Smooth muscle cell (in vitro differentiated cells): ENCODE data around the gene ZBED4. TPM values are rescaled to one million over a fixed set of nuclear protein-coding genes. Genes with fewer than 3 reads are reported as not detected.
"Not testable (repeated sequence)": the region's sequence is repeated elsewhere in the genome, so short reads cannot be mapped to it uniquely, and the experiment has no call there.

Experiments
- DNase-seq: peaks from one replicate; lab custom pipeline; 2025; ENCODE audit not compliant: unreplicated experiment; lab: John Stamatoyannopoulos, UW
- H2AFZ ChIP-seq: fragments of 200-600 bp; sonication (generic); 2 replicates; pipeline ENCODE4 v1.6.0; 2016; ENCODE audit warnings: antibody characterized with exemption, low read depth, mild to moderate bottlenecking
- H3F3A ChIP-seq: fragments of 200-600 bp; sonication (generic); 2 replicates; pipeline ENCODE4 v1.6.0; 2017; ENCODE audit warnings: antibody characterized with exemption, low read depth
- H3K27ac ChIP-seq: fragments of 200-600 bp; sonication (generic); 2 replicates; pipeline ENCODE4 v1.5.1; 2016; ENCODE audit warnings: low read depth, mild to moderate bottlenecking
- H3K27me3 ChIP-seq: fragments of 200-600 bp; sonication (generic); 2 replicates; pipeline ENCODE4 v1.6.1; 2016; ENCODE audit warnings: low read depth, mild to moderate bottlenecking
- H3K36me3 ChIP-seq: fragments of 200-600 bp; sonication (generic); 2 replicates; pipeline ENCODE4 v1.5.1; 2016; ENCODE audit warnings: low read depth
- H3K4me1 ChIP-seq: fragments of 200-600 bp; sonication (generic); 2 replicates; pipeline ENCODE4 v1.5.1; 2016; ENCODE audit warnings: low read depth
- H3K4me2 ChIP-seq: fragments of 200-600 bp; sonication (generic); 2 replicates; pipeline ENCODE4 v1.6.0; 2016; ENCODE audit warnings: mild to moderate bottlenecking
- H3K4me3 ChIP-seq: fragments of 200-600 bp; sonication (generic); 2 replicates; pipeline ENCODE4 v1.5.1; 2016; ENCODE audit warnings: mild to moderate bottlenecking
- H3K79me2 ChIP-seq: fragments of 200-600 bp; sonication (generic); 2 replicates; pipeline ENCODE4 v1.6.0; 2016; ENCODE audit warnings: low read depth, mild to moderate bottlenecking
- H3K9ac ChIP-seq: fragments of 200-600 bp; sonication (generic); 2 replicates; pipeline ENCODE4 v1.6.0; 2016; ENCODE audit warnings: low read depth
- H3K9me3 ChIP-seq: fragments of 200-600 bp; sonication (generic); replicated peaks from 2 replicates; pipeline ENCODE4 v1.5.1; 2016; ENCODE audit warnings: low read depth
- H4K20me1 ChIP-seq: fragments of 200-600 bp; sonication (generic); 2 replicates; pipeline ENCODE4 v1.6.0; 2016; ENCODE audit warnings: low read depth
- WGBS: methylation state at CpG from one replicate; pipeline ENCODE4 v1.1.7; 2016; ENCODE audit warnings: low lambda C conversion rate; 5-methylcytosine and 5-hydroxymethylcytosine counted together
- polyA plus RNA-seq: library from polyadenylated mRNA; unstranded; fragments of >200 nt; fragmentation: Nextera tagmentation; extraction: Ambion mirVana; gene quantifications from 2 replicates; pipeline ENCODE4 v1.2.1, GENCODE V29; 2016
- total RNA-seq: library from RNA; depleted of rRNA; stranded (reverse); fragments of >200 nt; gene quantifications from 2 replicates; pipeline ENCODE4 v1.2.3, GENCODE V29; 2014
- TF ChIP-seq, protein P1 (sequence below): fragments of 200-600 bp; sonication (generic); IDR thresholded peaks from 2 replicates; pipeline ENCODE4 v1.5.1; 2017; ENCODE audit warnings: borderline replicate concordance, mild to moderate bottlenecking, antibody characterized with exemption; ENCODE audit not compliant: insufficient read depth, poor library complexity, severe bottlenecking

Gene ZBED4
- total and polyA plus RNA-seq, 2 experiments from 2014 or later, result 12.1 to 16.6 TPM

DNA sequence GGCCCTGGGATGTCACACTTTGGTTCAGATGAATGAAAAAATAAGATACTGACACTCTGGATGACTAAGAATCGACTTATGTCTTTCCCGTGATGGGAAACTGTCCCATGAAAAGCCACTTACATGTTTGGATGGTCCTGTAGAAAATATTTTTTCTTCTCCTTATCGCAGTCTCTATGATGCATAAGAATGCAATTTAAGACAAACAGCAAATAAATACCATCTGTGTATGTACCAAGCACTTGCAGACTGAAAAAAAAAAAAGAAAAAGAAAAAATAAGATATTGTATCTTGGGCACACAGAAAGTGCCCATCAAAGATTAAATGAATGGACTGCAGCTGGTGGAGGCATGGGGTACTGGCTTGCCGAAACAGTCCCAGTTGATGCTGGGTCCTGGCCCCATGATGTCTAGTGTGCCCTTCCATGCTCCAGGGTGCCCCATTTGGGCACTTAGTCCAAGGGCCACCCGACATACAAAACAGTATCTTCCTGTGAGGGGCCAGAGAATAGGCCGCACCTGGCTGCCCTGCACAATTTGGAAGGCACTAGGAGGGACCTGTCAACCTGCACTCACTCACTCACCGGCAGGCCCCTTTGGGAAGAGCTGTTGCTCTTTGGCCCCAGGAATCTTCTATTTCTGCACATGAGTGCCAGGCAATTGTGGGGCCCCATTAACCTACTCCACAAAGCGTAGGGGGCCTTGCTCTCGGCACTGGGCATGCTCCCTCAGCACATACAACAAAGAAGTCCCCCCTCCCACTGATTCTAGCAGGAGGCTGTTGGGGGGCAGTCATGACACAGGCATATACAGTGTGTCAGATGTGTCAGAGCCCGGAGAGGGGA, 2.5 kb upstream of the ZBED4 start:
- no peaks in the 10 kb centered on the region for H3F3A ChIP-seq
- H3K27me3 ChIP-seq, result peaks cover 63% of the 10 kb centered on the region
- H3K4me2 ChIP-seq, result no peak overlapping the region
- 76% methylated on average over 10 of the region's 10 CpGs for WGBS
- peaks cover 21% of the 10 kb centered on the region for H3K79me2 ChIP-seq
- no peaks in the 10 kb centered on the region for H3K36me3 ChIP-seq
- no peaks in the 10 kb centered on the region for H3K9me3 ChIP-seq
- peaks cover 20% of the 10 kb centered on the region for H4K20me1 ChIP-seq
- no peak overlapping the region for H3K27ac ChIP-seq
- H3K4me1 ChIP-seq, result peaks cover 30% of the 10 kb centered on the region
- no peak for DNase-seq
- no peak overlapping the region for H3K4me3 ChIP-seq
- H2AFZ ChIP-seq, result no peak overlapping the region
- no peak overlapping the region for H3K9ac ChIP-seq
- TF ChIP-seq, protein P1, sequence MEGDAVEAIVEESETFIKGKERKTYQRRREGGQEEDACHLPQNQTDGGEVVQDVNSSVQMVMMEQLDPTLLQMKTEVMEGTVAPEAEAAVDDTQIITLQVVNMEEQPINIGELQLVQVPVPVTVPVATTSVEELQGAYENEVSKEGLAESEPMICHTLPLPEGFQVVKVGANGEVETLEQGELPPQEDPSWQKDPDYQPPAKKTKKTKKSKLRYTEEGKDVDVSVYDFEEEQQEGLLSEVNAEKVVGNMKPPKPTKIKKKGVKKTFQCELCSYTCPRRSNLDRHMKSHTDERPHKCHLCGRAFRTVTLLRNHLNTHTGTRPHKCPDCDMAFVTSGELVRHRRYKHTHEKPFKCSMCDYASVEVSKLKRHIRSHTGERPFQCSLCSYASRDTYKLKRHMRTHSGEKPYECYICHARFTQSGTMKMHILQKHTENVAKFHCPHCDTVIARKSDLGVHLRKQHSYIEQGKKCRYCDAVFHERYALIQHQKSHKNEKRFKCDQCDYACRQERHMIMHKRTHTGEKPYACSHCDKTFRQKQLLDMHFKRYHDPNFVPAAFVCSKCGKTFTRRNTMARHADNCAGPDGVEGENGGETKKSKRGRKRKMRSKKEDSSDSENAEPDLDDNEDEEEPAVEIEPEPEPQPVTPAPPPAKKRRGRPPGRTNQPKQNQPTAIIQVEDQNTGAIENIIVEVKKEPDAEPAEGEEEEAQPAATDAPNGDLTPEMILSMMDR, result no peak

GRCh38 chr22:49852568-49852897, 1.1 kb upstream of the ZBED4 start:
- peaks cover 50% of the 10 kb centered on the region for H3K27me3 ChIP-seq
- H3K9ac ChIP-seq, H3K9me3 ChIP-seq, H3K36me3 ChIP-seq, DNase-seq, H3F3A ChIP-seq: not testable (repeated sequence)
- H4K20me1 ChIP-seq, result peaks cover 34% of the 10 kb centered on the region
- peak overlapping the region; percentile 93 for H2AFZ ChIP-seq
- H3K27ac ChIP-seq, result peak overlapping the region; percentile 68
- peak overlapping the region; percentile 93 for H3K4me2 ChIP-seq
- H3K4me1 ChIP-seq, result peaks cover 30% of the 10 kb centered on the region
- peak overlapping the region; percentile 78 for H3K4me3 ChIP-seq
- peaks cover 34% of the 10 kb centered on the region for H3K79me2 ChIP-seq
- 66% methylated on average over 13 of the region's 13 CpGs for whole genome bisulfite sequencing

DNA sequence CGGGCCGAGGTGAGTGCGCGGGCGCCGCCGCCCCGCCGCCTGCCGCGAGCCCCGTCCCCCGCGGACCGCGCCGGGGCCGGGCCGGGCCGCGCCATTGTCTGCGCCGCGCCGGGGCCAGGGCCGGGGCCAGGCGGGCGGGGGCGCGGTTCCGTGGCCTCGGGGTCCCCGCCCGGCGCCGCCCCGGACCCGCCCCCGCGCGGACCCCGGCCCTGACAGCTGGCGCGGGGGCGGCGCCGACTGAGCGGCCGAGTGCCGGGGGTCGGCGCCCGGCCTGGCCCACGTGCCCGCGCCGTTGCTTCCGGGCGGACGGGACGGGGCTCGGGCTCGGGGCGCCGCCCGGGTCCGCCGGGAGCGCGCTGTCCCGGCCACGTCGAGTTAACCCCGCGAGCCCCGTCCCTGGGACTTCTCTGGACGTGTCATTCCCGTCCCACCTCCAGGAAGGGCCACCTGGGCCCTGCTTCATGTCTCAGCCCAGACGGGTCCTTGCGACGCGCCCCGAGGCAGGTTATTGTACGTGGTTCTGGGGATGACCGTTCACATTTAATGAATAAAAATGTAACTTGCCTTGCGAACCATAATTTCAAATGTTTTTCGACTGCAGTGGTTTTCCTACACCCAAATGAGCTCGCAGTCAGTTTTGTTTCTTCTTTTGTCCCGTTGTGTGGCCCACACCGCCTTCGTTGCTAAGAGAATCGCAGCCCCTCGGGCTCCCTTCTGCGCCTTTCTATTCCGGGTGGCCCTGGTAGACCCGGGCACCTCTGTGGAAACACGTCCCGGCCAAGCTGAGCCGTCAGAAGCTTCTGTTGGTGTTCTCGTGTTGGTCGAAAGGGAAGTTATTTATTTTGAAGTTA, 562 bp downstream of the ZBED4 start:
- Histone ChIP-seq H3K9me3 (no peaks in the 10 kb centered on the region), H2AFZ (peak overlapping the region; percentile 1), H3K4me1 (peaks cover 18% of the 10 kb centered on the region), H3F3A (no peaks in the 10 kb centered on the region), H3K36me3 (no peaks in the 10 kb centered on the region), H3K27me3 (peaks cover 33% of the 10 kb centered on the region), H3K79me2 (peaks cover 51% of the 10 kb centered on the region), H3K4me2 (peak overlapping the region; percentile 95), H4K20me1 (peaks cover 50% of the 10 kb centered on the region), H3K9ac (peak overlapping the region; percentile 87), H3K4me3 (peak overlapping the region; percentile 78), H3K27ac (peak overlapping the region; percentile 73)
- TF ChIP-seq, protein P1, result no peak
- DNase-seq, result no peak
- 1% methylated on average over 40 of the region's 101 CpGs for WGBS

GRCh38 chr22:49855251-49855911, 1.7 kb downstream of the ZBED4 start:
- Histone ChIP-seq H4K20me1 (peaks cover 62% of the 10 kb centered on the region), H3K27ac (peak overlapping the region; percentile 6), H3K27me3 (peaks cover 21% of the 10 kb centered on the region), H3K9ac (peak overlapping the region; percentile 87), H3K4me1 (peaks cover 17% of the 10 kb centered on the region), H3K79me2 (peaks cover 62% of the 10 kb centered on the region), H3K9me3 (no peaks in the 10 kb centered on the region), H3K4me3 (peak overlapping the region; percentile 78), H3K36me3 (no peaks in the 10 kb centered on the region), H3K4me2 (peak overlapping the region; percentile 95), H2AFZ (no peak overlapping the region), H3F3A (no peaks in the 10 kb centered on the region)
- no peak for DNase-seq
- TF ChIP-seq, protein P1, result no peak
- 63% methylated on average over 9 of the region's 9 CpGs for WGBS
